Measurements from ENCODE around the gene FBXO47. TPM values are rescaled to one million over a fixed set of nuclear protein-coding genes. Genes with fewer than 3 reads are reported as not detected.
A peak's percentile ranks its signal among the peaks of the same experiment; 100 is the strongest.

FBXO47 gene
- total and polyA plus RNA-seq, 2 donors (not counting 1 experiment from before 2014, with no cell fraction given): not detected

DNA sequence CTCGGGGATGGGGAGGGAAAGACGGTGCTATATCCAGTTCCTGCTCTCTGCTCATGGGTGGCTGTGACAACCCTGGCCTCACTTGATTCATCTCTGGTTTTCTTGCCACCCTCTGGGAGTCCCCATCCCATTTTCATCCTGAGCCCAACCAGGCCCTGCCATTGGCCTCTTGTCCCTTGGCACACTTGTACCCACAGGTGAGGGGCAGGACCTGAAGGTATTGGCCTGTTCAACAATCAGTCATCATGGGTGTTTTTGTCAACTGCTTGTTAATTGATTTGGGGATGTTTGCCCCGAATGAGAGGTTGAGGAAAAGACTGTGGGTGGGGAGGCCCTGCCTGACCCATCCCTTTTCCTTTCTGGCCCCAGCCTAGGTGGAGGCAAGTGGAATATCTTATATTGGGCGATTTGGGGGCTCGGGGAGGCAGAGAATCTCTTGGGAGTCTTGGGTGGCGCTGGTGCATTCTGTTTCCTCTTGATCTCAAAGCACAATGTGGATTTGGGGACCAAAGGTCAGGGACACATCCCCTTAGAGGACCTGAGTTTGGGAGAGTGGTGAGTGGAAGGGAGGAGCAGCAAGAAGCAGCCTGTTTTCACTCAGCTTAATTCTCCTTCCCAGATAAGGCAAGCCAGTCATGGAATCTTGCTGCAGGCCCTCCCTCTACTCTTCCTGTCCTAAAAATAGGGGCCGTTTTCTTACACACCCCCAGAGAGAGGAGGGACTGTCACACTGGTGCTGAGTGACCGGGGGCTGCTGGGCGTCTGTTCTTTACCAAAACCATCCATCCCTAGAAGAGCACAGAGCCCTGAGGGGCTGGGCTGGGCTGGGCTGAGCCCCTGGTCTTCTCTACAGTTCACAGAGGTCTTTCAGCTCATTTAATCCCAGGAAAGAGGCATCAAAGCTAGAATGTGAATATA is 46.6 kb downstream of the FBXO47 start:
- Mint-ChIP-seq H3K9me3 (ENCODE audit: insufficient read depth) (no peaks in the 10 kb centered on the region), H3K4me3 (no peak overlapping the region), H3K27me3 (no peaks in the 10 kb centered on the region), H3K4me1 (peaks cover 22% of the 10 kb centered on the region), H3K27ac (peak overlapping the region; percentile 50)
- no peak overlapping the region for H3K27ac ChIP-seq (ENCODE audit: low read length in 2 of 2)
- H3K79me2 ChIP-seq (ENCODE audit: control insufficient read depth, insufficient read depth, low read length): no peaks in the 10 kb centered on the region
- no peak overlapping the region for H3K4me2 ChIP-seq (replicated peaks; ENCODE audit: low read depth, low read length, poor library complexity, severe bottlenecking)
- no peak overlapping the region for H3K9ac ChIP-seq (ENCODE audit: low read length)
- ChIA-PET CTCF (interaction anchor here (1.8 kb wide), 1 partner anchor 13 kb away, joined by 4 read pairs; no protein-coding TSS in a partner anchor), POLR2A (interaction anchor here (4.5 kb wide), 1 partner anchor 50 kb away, joined by 20 read pairs; the partner anchor contains the start of gene LASP1)
- no peak for DNase-seq
- H3K4me3 ChIP-seq (ENCODE audit: control extremely low read depth in 1 of 5, extremely low read depth in 1 of 5, insufficient read depth in 1 of 5, low read depth in 2 of 5, low read length in 4 of 5): no peak overlapping the region
- H3K27me3 ChIP-seq (replicated peaks in 1 of 4; ENCODE audit: control extremely low read depth in 1 of 4, control insufficient read depth in 3 of 4, insufficient read depth in 4 of 4, low read length in 3 of 4): no peaks in the 10 kb centered on the region
- no peak for ATAC-seq (ENCODE audit: low read depth)
- peaks cover 0 to 3% of the 10 kb centered on the region in 2 donors for H3K4me1 ChIP-seq (ENCODE audit: control insufficient read depth in 2 of 2, insufficient read depth in 2 of 2, low read length in 2 of 2)
- intact Hi-C loops (cut with micrococcal nuclease): no loop called here
- no peak overlapping the region for H2AFZ ChIP-seq (ENCODE audit: insufficient read depth, low read depth, low read length, poor library complexity, severe bottlenecking)
- 93% methylated on average over 8 of the region's 9 CpGs for WGBS (ENCODE audit: insufficient coverage)
- TF ChIP-seq, protein P1, sequence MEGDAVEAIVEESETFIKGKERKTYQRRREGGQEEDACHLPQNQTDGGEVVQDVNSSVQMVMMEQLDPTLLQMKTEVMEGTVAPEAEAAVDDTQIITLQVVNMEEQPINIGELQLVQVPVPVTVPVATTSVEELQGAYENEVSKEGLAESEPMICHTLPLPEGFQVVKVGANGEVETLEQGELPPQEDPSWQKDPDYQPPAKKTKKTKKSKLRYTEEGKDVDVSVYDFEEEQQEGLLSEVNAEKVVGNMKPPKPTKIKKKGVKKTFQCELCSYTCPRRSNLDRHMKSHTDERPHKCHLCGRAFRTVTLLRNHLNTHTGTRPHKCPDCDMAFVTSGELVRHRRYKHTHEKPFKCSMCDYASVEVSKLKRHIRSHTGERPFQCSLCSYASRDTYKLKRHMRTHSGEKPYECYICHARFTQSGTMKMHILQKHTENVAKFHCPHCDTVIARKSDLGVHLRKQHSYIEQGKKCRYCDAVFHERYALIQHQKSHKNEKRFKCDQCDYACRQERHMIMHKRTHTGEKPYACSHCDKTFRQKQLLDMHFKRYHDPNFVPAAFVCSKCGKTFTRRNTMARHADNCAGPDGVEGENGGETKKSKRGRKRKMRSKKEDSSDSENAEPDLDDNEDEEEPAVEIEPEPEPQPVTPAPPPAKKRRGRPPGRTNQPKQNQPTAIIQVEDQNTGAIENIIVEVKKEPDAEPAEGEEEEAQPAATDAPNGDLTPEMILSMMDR (IDR thresholded peaks at IDR 0.05): no peak
- no peak for TF ChIP-seq EZH2 (IDR thresholded peaks at IDR 0.05; ENCODE audit: borderline replicate concordance, insufficient read depth, low read depth, low read length, poor library complexity, severe bottlenecking)
- H3K9me3 ChIP-seq (ENCODE audit: control extremely low read depth in 1 of 3, control insufficient read depth in 2 of 3, insufficient read depth in 1 of 3, low read length in 2 of 3): no peaks in the 10 kb centered on the region
- H3K36me3 ChIP-seq (replicated peaks in 1 of 2; ENCODE audit: control extremely low read depth in 1 of 2, control insufficient read depth in 1 of 2, extremely low read depth in 1 of 2, insufficient read depth in 2 of 2, low read length in 1 of 2): peaks cover 0 to 41% of the 10 kb centered on the region in 2 experiments
- H4K20me1 ChIP-seq (ENCODE audit: control insufficient read depth, insufficient read depth, low read length, poor library complexity, severe bottlenecking): peaks cover 32% of the 10 kb centered on the region
